PC-3 (cell line): ENCODE results near the gene ZNF808. TPM values are rescaled to one million over a fixed set of nuclear protein-coding genes. Genes with fewer than 3 reads are reported as not detected.
"Not testable (repeated sequence)": the region's sequence is repeated elsewhere in the genome, so short reads cannot be mapped to it uniquely, and the experiment has no call there.

ENCODE experiments used
- ATAC-seq: fragments of 200-7000 bp; cut with Tn5 transposase; 2 replicates; pipeline ENCODE4 v1.9.1; 2020; ENCODE audit warnings: mild to moderate bottlenecking, moderate library complexity
- BruUV-seq: library from RNA; stranded (reverse); fragments of 400-500 nt; replicated peaks from 2 replicates; lab custom pipeline; 2021; lab: Mats Ljungman, UMichigan
- CTCF ChIA-PET: fragments of 300-600 bp; sonication (Branson Sonifier 250); formaldehyde crosslinking; loops from one replicate; lab custom pipeline; 2022; ENCODE audit warnings: antibody characterized with exemption; lab: Charles Lee
- POLR2A ChIA-PET: fragments of 300-600 bp; sonication (Branson Sonifier 250); formaldehyde crosslinking; loops from one replicate; lab custom pipeline; 2022; ENCODE audit warnings: antibody characterized with exemption; ENCODE audit not compliant: unreplicated experiment; lab: Charles Lee
- DNase-seq: peaks from one replicate; pipeline ENCODE4 v3.0.0-alpha.2; 2015
- H2AFZ ChIP-seq: fragments of 300-600 bp; sonication (generic); 2 replicates; pipeline ENCODE4 v1.6.0; 2016; ENCODE audit warnings: antibody characterized with exemption, low read length
- H3F3A ChIP-seq: fragments of 300-600 bp; sonication (generic); one replicate; pipeline ENCODE4 v1.6.0; 2017; ENCODE audit warnings: antibody characterized with exemption, low read length, control low read depth, mild to moderate bottlenecking; ENCODE audit not compliant: unreplicated experiment
- H3K27ac ChIP-seq: fragments of 300-600 bp; sonication (generic); 2 replicates; pipeline ENCODE4 v1.5.1; 2016; ENCODE audit warnings: mild to moderate bottlenecking, low read length
- H3K27me3 ChIP-seq: fragments of 300-600 bp; sonication (generic); 2 replicates; pipeline ENCODE4 v1.6.1; 2016; ENCODE audit warnings: low read length, mixed read lengths
- H3K36me3 ChIP-seq: fragments of 300-600 bp; sonication (generic); 2 replicates; pipeline ENCODE4 v1.6.1; 2016; ENCODE audit warnings: low read depth, mixed run types, low read length, mixed read lengths
- H3K4me1 ChIP-seq: fragments of 300-600 bp; sonication (generic); 2 replicates; pipeline ENCODE4 v1.5.1; 2016; ENCODE audit warnings: low read length; ENCODE audit not compliant: insufficient read depth
- H3K4me2 ChIP-seq: fragments of 300-600 bp; sonication (generic); 2 replicates; pipeline ENCODE4 v1.6.0; 2016; ENCODE audit warnings: low read length
- H3K4me3 ChIP-seq: fragments of 300-600 bp; sonication (generic); 2 replicates; pipeline ENCODE4 v1.5.1; 2016; ENCODE audit warnings: mild to moderate bottlenecking, low read length, mixed read lengths
- H3K79me2 ChIP-seq: fragments of 300-600 bp; sonication (generic); 2 replicates; pipeline ENCODE4 v1.6.1; 2017; ENCODE audit warnings: low read length, mixed read lengths
- H3K9ac ChIP-seq: fragments of 300-600 bp; sonication (generic); 2 replicates; pipeline ENCODE4 v1.6.0; 2016; ENCODE audit warnings: mild to moderate bottlenecking, low read length
- H3K9me2 ChIP-seq: fragments of 300-600 bp; sonication (generic); replicated peaks from 2 replicates; pipeline ENCODE4 v1.6.1; 2016; ENCODE audit warnings: mixed run types, low read length, mixed read lengths
- H3K9me3 ChIP-seq: fragments of 300-600 bp; sonication (generic); 2 replicates; pipeline ENCODE4 v1.6.1; 2016; ENCODE audit warnings: low read length, mixed read lengths
- H4K20me1 ChIP-seq: fragments of 300-600 bp; sonication (generic); 2 replicates; pipeline ENCODE4 v1.6.1; 2016; ENCODE audit warnings: low read length, mixed read lengths
- CTCF ChIP-seq: fragments of 300-600 bp; sonication (generic); conservative IDR thresholded peaks from 2 replicates; pipeline ENCODE4 v1.5.1; 2017; ENCODE audit warnings: antibody characterized with exemption, low read depth, mild to moderate bottlenecking, low read length
- EZH2 ChIP-seq: fragments of 300-600 bp; sonication (generic); IDR thresholded peaks from one replicate; pipeline ENCODE4 v1.6.1; 2017; ENCODE audit warnings: antibody characterized with exemption, mild to moderate bottlenecking, low read length; ENCODE audit not compliant: unreplicated experiment
- EZH2phosphoT487 ChIP-seq: fragments of 300-600 bp; sonication (generic); IDR thresholded peaks from 2 replicates; pipeline ENCODE4 v1.6.1; 2018; ENCODE audit warnings: mild to moderate bottlenecking, antibody characterized with exemption, low read length, borderline replicate concordance
- intact Hi-C: fragments of 100-400 bp; cut with micrococcal nuclease; formaldehyde crosslinking; loops from 2 replicates; pipeline ENCODE4 v1.9.0; 2023
- total RNA-seq: library from RNA; depleted of rRNA; stranded (reverse); fragments of >200 nt; gene quantifications from 2 replicates; pipeline ENCODE4 v1.2.3, GENCODE V29; 2014

Gene ZNF808
- total RNA-seq, 1 experiment from 2014 or later = 9.4 TPM

- Histone ChIP-seq H3K9me2 (no peaks in the 10 kb centered on the region), H3K36me3 (peaks cover 28% of the 10 kb centered on the region), H3F3A (no peaks in the 10 kb centered on the region), H3K4me2 (peak overlapping the region; percentile 96), H3K9me3 (peaks cover 20% of the 10 kb centered on the region), H3K27me3 (no peaks in the 10 kb centered on the region), H3K4me3 (peak overlapping the region; percentile 98), H3K4me1 (0 out of 2 replicates have a peak, but pooled peaks cover 10% of the 10 kb centered on the region), H4K20me1 (no peaks in the 10 kb centered on the region), H3K27ac (peak overlapping the region; percentile 63), H3K9ac (peak overlapping the region; percentile 92), H3K79me2 (peaks cover 30% of the 10 kb centered on the region), H2AFZ (peak overlapping the region; percentile 97)
- BruUV-seq = TSS peak; percentile 91
- no peak for TF ChIP-seq CTCF
- no peak for TF ChIP-seq EZH2phosphoT487
- no peak for TF ChIP-seq EZH2
- ChIA-PET CTCF (no interaction called here), POLR2A (no interaction called here)
- intact Hi-C loops = loop anchor here (1.0 kb wide), 3 partner anchors 42 to 220 kb away; partner anchors contain the start of genes ZNF701 and ZNF83
- DNase-seq = no peak
- peak; percentile 15 for ATAC-seq
These were observed 486 bp downstream of the ZNF808 start for GRCh38 chr19:52527956-52528351.

- CTCF ChIA-PET = no interaction called here
- Histone ChIP-seq H3K36me3 (peaks cover 66% of the 10 kb centered on the region), H3K9ac (no peak overlapping the region), H3K9me3 (peaks cover 8% of the 10 kb centered on the region; the same call in 1 of the 2 replicates), H3K27ac (no peak overlapping the region), H3K79me2 (peaks cover 30% of the 10 kb centered on the region), H3K4me3 (no peak overlapping the region), H3K4me1 (0 out of 2 replicates have a peak, but pooled peaks cover 10% of the 10 kb centered on the region), H3K9me2 (no peaks in the 10 kb centered on the region), H3K27me3 (no peaks in the 10 kb centered on the region), H3K4me2 (no peak overlapping the region), H2AFZ (no peak overlapping the region), H4K20me1 (no peaks in the 10 kb centered on the region), H3F3A (no peaks in the 10 kb centered on the region)
- no peak for ATAC-seq
- TF ChIP-seq EZH2 (no peak), EZH2phosphoT487 (no peak), CTCF (no peak)
- BruUV-seq = no TSS peak
- POLR2A ChIA-PET = no interaction called here
- DNase-seq = no peak
- intact Hi-C loops = no loop called here
These were observed 5.0 kb downstream of the ZNF808 start for GRCh38 chr19:52532480-52532879.

- BruUV-seq = TSS peak; percentile 8
- no peak overlapping the region for H3K9ac ChIP-seq
- DNase-seq (no peak), ATAC-seq (no peak)
- H3K4me1 ChIP-seq = 0 out of 2 replicates have a peak, but pooled peaks cover under 1% of the 10 kb centered on the region
- no peak overlapping the region for H3K27ac ChIP-seq
- POLR2A ChIA-PET = no interaction called here
- no peak overlapping the region for H2AFZ ChIP-seq
- no peak overlapping the region for H3K4me2 ChIP-seq
- no peaks in the 10 kb centered on the region for H3F3A ChIP-seq
- CTCF ChIA-PET = no interaction called here
- no peaks in the 10 kb centered on the region for H3K27me3 ChIP-seq
- no peaks in the 10 kb centered on the region for H4K20me1 ChIP-seq
- H3K4me3 ChIP-seq = no peak overlapping the region
- peaks cover 16% of the 10 kb centered on the region for H3K79me2 ChIP-seq
- peaks cover 66% of the 10 kb centered on the region for H3K36me3 ChIP-seq
- no peaks in the 10 kb centered on the region for H3K9me2 ChIP-seq
- peaks cover 8% of the 10 kb centered on the region; the same call in 1 of the 2 replicates for H3K9me3 ChIP-seq
- TF ChIP-seq EZH2phosphoT487 = no peak
- TF ChIP-seq EZH2 = no peak
- no peak for TF ChIP-seq CTCF
- intact Hi-C loops = no loop called here
These were observed 6.4 kb downstream of the ZNF808 start for GRCh38 chr19:52533901-52534300.

GRCh38 chr19:52535385-52535770 is 7.9 kb downstream of the ZNF808 start:
- Histone ChIP-seq H3K36me3 (peaks cover 70% of the 10 kb centered on the region), H3K9me3 (peaks cover 14% of the 10 kb centered on the region)
- H3K27me3 ChIP-seq, H3K9ac ChIP-seq, H3K4me2 ChIP-seq, H3K4me1 ChIP-seq, H3K79me2 ChIP-seq, BruUV-seq, intact Hi-C loops, H4K20me1 ChIP-seq, H2AFZ ChIP-seq, H3F3A ChIP-seq, CTCF ChIA-PET, DNase-seq, POLR2A ChIA-PET, H3K9me2 ChIP-seq, H3K27ac ChIP-seq, ATAC-seq, H3K4me3 ChIP-seq: not testable (repeated sequence)
